Measurements from ENCODE around the gene PRAMEF1.
"Not testable (repeated sequence)": the region's sequence is repeated elsewhere in the genome, so short reads cannot be mapped to it uniquely, and the experiment has no call there.

GRCh38 chr1:12833251-12833650, 42.1 kb downstream of the PRAMEF1 start:
- not testable (repeated sequence) for TF ChIP-seq CTCF (conservative IDR thresholded peaks at IDR 0.05; ENCODE audit: low read length); EZH2phosphoT487 (IDR thresholded peaks at IDR 0.05; ENCODE audit: borderline replicate concordance, low read depth, low read length)

Data from OCI-LY7 (cell line).